ENCODE measurements around the gene HMGCR. TPM values are rescaled to one million over a fixed set of nuclear protein-coding genes. Genes with fewer than 3 reads are reported as not detected.
"Not testable (repeated sequence)": the region's sequence is repeated elsewhere in the genome, so short reads cannot be mapped to it uniquely, and the experiment has no call there.

The HMGCR gene
- total RNA-seq: 54.9 and 90.5 TPM in 2 replicates

DNA sequence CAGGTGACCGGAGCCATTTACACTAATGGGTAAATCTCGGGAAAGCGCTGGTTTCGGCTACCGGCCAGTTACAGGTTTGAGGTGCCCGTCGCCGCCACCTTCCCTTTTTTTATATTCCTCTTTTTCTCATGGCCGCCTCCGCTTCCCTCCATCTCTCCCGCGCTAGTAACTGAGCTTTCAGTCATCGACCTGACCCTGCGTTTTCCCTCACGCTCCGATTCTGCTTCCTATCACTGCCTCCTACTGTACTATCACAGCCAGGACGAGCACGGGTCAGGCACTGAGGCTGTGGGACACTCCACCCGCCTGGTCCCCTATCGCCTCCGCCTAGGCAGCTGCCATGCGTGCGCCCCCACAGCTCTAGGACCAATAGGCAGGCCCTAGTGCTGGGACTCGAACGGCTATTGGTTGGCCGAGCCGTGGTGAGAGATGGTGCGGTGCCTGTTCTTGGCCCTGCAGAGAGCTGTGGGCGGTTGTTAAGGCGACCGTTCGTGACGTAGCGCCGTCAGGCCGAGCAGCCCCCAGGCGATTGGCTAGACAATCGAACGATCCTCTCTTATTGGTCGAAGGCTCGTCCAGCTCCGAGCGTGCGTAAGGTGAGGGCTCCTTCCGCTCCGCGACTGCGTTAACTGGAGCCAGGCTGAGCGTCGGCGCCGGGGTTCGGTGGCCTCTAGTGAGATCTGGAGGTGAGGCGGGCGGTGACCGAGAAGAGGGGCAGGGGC, at the start of gene HMGCR:
HMGCR (plus strand) TSS at position 606 of the 722 bp plus-strand sequence. CDS start 5,386 bp downstream, outside the sequence.
- peak; percentile 100 for DNase-seq (ENCODE audit: low read depth in 2 of 2)

DNA sequence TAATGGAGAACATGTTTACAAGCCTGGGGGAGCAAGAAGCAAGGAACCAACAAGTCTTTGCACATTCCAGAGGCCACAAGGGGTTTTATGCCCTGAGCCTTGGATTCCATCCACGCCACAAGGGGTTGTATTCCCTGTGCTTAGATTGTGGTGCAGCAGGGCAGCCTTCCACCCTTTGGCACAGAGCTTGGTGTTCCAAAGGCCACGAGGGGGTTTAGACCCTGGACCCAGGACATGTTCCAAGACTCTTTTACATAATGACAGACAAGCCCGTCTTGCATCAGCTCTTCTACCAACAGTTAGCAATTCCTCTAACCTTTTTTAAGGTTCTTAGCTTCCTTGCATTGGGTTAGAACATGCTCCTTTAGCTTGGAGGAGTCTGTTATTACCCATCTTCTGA, 45.2 kb upstream of the HMGCR start:
- not testable (repeated sequence) for DNase-seq (ENCODE audit: low read depth in 2 of 2)

DNA sequence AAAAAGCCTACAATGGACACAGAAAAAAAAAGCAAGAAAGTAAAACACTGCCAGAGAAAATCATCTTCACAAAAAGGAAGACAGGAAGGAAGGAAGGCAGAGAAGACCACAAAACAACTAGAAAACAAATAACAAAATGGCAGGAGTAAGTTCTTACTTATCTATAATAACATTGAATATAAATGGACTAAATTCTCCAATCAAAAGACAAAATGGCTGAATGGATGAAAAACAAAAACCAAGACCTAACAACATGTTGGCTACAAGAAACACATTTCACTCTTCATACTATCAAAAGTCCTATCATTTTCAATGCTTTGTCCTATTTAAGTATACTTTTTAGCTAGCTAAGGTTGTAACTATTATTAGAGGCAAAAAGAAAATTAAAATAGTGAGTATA, 36.9 kb upstream of the HMGCR start:
- no peak for DNase-seq (ENCODE audit: low read depth in 2 of 2)

DNA sequence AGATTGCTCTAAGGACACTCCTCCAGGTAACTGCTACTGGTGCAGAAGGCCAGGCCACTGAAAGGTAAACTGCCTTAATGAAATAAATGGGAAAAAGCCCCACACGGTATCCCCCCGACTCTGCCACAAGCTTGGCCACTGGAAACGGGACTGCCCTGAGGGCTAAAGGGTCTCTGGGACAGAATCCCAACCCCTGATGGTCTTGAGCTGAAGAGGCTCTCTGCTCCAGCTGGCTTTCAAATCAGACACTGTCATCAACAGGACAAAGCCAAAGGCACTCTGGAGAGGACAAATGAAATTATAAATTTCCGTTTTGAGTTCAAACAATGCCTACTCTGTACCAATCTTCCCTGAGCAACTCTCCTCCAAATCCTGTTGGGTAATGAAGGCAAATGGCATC, 33.6 kb upstream of the HMGCR start:
- no peak for DNase-seq (ENCODE audit: low read depth in 2 of 2)

DNA sequence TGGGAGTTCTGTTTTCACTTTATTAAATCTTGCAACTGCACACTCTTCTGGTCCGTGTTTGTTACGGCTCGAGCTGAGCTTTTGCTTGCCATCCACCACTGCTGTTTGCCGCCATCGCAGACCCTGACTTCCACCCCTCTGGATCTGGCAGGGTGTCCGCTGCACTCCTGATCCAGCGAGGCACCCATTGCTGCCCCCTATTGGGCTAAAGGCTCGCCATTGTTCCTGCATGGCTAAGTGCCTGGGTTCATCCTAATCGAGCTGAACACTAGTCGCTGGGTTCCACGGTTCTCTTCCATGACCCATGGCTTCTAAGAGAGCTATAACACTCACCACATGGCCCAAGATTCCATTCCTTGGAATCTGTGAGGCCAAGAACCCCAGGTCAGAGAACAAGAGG, 32.5 kb upstream of the HMGCR start:
- DNase-seq (ENCODE audit: low read depth in 2 of 2): not testable (repeated sequence)

DNA sequence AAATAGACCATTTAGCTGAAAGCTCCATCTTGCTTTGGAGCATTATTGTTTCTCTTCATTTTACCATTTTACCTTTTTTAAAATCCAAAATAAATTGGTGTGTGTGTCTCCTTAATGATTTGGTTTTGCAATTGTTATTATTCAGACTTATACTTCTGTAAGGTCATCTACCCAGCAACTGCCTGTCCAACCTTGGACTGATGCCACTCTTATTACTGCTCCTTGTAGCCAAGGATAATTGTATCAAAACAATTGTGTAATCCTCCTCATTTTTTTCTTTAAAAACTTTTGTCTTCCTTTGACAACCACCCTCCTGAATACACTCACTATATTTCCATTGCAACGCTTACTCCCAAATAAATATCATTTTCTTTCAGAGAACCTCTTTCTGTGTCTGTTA, 30.3 kb upstream of the HMGCR start:
- DNase-seq (ENCODE audit: low read depth in 2 of 2): no peak

DNA sequence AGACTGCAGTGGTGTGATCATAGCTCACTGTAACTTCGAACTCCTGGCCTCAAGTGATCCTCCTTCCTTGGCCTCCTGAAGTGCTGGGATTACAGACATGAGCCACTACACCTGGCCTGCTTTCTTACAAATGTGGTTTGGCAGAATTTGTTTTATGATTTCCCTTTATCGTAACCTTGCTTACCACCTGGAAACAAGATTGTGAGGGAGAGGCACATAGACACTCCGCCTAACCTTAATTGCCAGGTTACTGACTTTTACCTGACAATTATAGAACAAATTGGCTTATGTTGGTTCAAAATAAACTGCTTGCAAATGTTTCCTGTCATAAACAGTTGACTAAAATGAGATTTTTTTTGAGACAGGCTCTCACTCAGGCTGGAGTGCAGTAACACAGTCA, 26.8 kb upstream of the HMGCR start:
- DNase-seq (ENCODE audit: low read depth in 2 of 2): no peak

DNA sequence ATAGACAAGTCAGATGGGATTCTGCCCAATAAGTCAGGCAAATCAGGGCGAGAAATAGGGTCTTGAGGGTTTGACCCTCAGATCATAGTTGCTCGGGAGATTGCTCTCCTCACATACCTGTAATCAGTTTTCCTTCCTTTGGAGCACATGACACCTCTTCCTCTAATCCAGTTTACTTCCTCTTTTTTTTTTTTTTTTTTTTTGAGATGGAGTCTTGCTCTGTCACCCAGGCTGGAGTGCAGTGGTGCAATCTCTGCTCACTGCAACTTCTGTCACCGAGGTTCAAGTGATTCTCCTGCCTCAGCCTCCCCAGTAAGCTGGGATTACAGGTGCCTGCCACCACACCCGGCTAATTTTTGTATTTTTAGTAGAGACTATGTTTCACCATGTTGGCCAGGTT, 17.9 kb upstream of the HMGCR start:
- not testable (repeated sequence) for DNase-seq (ENCODE audit: low read depth in 2 of 2)

DNA sequence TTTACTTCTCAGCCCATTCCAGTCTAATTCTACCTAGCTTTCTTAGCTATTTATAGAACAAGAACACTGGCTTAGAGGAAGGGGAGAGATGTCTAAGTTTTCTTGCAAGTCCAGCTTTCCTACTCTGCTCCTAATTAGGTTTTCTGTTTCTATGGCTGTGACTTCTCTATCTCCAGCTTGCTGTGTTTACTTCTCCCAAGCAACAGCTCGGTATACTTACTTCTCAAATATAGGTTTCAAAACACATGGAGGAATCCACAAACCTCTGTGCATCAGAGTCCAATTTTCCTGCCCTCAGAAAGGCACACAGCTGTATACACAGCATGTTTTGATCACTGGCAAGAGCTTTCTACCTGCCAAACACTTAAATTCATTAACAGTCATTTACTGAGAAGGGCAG, 17.4 kb upstream of the HMGCR start:
- no peak for DNase-seq (ENCODE audit: low read depth in 2 of 2)

DNA sequence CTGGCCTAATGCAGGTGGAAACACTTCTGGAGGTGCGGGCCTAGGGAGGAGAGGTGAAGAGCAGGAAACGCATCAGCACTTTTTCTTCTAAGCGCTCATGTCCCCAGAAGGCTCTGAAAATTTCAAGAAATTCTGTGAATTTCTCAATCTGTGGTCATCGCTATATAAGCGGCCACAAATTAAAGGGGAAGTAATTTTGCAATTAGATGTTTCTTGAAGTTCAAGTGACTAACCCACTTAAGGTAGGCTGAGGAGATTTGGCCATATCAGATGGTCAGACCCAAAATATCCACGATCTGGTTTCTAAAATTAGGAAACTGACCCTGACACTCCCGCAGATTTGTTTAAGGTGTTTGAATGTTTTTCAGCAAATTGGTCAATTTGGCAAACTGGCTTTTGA, 16.6 kb upstream of the HMGCR start:
- no peak for DNase-seq (ENCODE audit: low read depth in 2 of 2)

DNA sequence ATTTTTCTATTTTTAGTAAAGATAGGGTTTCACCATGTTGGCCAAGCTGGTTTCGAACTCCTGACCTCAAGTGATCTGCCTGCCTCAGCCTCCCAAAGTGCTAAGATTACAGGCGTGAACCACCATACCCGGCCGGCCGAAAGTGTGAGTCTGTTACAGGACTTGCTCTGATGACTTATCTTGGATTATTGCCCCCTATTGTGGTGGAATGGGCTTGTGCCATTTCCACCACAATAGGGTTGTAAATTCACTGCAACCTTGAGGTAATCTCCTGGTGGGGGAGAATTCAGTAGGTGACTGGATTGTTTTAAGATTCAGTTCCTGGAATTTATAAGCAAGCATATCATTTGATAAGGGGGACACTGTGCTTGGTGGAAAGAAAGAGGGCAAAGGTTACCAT, 15.0 kb upstream of the HMGCR start:
- DNase-seq (ENCODE audit: low read depth in 2 of 2): no peak

DNA sequence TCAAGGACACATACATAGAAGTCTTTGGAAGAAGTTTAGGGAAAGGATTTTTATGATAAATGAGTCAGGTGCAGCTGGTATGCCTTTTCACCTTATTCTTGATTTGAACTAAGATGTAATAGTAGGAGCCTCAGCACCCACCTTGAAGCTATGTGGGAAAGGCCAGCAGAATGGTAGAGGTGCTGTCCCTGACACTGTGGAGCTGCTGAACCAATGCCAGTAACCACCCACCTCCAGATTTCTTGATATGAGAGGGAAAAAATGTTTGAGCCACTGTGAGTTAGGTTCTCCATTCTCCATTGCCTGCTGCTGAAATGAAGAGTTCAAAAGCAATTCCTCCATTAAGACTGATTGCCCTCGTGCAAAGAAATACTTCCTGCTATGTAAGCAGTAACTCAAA, 12.2 kb upstream of the HMGCR start:
- DNase-seq (ENCODE audit: low read depth in 2 of 2): no peak

DNA sequence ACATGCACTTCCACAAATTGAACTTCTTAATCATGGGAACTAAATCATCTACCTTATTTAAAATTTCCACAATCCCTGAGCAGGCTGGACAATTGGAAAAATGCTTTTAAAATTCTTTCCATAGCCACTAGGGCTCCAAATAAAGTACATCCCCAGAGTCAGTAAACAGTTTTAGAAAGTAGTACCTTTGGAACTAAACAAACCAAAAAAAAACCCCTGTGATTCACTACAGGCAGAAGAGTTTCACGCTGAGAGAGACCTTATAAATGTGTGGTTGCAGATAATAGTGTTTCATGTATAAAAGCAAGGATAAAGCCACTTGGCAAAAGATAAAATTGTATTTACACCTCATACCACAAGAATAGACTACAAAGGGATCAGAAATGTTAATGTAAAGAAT, 11.8 kb upstream of the HMGCR start:
- no peak for DNase-seq (ENCODE audit: low read depth in 2 of 2)

DNA sequence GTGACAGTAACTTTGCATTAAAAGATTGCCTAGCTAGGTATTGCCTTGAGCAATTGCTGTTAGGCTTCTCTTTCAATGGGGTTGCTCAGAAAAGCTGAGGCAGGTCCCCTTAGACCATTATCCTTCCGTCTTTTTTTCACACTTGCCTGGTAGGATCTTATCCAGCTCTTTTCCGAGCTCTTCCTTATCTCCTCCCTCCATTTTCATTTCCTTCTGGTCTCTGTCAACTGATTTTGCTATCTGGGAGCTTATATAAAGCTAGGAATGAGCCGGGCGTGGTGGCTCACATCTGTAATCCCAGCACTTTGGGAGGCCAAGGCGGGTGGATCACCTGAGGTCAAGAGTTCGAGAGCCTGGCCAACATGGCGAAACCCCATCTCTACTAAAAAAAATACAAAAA, 6.6 kb upstream of the HMGCR start:
- DNase-seq (ENCODE audit: low read depth in 2 of 2): no peak

DNA sequence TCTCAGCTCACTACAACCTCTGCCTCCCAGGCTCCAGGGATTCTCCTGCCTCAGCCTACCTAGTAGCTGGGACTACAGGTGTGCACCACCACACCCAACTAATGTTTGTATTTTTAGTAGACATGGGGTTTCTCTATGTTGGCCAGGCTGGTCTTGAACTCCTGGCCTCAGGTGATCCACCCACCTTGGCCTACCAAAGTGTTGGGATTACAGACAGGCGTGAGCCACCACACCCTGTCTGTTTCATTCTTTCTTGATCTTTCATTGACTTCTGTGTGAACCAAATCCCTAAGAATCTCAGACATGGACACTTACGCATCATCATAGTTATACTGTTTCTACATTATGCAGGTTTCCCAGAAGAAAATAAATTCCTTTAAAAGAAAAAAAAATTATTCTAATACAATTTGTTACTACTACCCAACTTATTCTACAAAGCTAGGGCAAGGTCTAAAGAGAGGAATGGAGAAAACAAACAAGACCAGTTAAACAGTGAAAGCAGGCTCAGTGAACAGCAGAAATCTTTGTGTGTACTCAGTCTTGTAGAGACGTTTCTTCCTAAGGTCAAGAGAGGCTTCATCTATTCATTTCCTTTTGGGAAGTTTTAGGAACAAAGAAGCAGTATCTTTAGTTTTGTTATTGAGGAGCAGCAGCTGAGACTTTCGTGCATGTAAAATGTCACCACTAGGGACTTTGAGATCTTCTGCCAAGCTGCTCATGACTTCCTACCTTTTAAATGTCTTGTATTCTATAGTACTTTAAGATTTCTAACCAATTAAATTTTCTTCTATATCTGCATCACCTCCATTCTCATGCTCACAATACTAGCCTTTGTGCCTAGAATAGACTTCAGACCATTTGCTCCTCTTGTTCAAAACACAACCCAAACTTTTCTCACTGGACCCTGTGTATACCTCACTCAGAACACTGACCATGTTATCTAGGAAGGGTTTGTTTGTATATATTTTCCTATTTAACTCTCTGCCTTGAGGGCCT, 5.6 kb upstream of the HMGCR start:
- no peak for DNase-seq (ENCODE audit: low read depth in 2 of 2)

DNA sequence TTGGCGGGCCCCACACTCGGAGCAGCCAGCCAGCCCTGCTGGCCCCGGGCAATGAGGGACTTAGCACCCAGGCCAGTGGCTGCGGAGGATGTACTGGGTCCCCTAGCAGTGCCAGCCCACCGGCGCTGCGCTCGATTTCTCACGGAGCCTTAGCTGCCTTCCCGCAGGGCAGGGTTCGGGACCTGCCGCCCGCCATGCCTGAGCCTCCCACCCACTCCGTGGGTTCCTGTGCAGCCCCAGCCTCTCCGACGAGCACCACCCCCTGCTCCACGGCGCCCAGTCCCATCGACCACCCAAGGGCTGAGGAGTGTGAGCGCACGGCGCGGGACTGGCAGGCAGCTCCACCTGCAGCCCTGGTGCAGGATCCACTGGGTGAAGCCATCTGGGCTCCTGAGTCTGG, 3.3 kb upstream of the HMGCR start:
- DNase-seq (ENCODE audit: low read depth in 2 of 2): not testable (repeated sequence)

DNA sequence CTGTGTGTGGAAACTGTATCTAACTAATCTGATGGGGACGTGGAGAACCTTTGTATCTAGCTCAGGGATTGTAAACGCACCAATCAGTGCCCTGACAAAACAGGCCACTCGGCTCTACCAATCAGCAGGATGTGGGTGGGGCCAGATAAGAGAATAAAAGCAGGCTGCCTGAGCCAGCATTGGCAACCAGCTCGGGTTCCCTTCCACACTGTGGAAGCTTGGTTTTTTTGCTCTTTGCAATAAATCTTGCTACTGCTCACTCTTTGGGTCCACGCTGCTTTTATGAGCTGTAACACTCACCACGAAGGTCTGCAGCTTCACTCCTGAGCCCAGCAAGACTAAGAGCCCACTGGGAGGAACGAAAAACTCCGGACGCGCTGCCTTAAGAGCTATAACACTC, 2.6 kb upstream of the HMGCR start:
- not testable (repeated sequence) for DNase-seq (ENCODE audit: low read depth in 2 of 2)

DNA sequence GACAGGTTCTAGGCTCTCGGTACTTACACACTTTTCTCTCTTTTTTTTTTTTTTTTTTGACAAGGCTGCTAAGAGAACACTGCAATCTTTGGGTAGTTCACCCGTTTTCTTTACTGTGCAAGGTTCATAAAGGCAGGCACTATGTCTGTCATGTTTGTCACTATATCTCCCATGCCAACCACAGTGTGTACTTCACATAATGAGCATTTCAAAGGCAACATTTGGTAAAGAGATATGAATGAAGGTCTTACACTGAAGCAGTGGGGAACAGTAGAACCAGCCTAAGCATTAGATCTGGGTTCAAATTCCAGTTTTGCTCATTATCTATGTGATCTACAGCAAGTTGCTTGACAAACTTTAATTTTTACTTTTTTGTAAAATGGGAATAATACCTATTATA, 1.5 kb upstream of the HMGCR start:
- DNase-seq (ENCODE audit: low read depth in 2 of 2): no peak

DNA sequence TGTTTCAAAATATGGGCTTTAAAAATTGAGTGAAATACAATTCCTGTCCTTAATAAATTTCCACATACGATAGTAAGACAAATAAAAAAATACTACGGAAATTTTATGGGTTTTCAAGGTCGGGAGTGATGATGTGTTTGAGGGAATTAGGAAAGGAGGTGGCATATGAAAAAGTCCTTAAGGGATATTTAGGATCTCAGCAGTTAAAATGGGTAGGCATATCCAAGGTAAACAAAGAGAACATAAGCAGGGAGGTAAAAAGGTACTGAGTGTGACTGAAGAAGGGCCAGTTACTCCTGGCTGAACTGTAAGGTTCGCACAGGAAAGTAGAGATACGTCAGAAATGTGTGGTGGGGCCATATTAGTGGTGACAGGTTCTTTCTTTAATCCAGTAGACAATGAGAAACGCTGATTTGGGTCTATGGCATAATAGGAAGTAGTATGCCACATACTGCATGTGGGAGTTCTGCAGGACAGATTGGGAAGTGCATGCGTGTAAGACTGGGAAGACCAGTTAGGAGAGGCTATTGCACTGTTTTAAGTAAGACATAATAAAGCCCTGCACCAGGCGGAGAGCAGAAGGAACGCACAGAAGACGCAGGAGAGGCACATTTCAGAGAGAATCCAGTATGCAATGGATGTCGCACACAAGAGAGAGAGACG, 937 bp upstream of the HMGCR start:
- peak; percentile 74 to 78 for DNase-seq (ENCODE audit: low read depth in 2 of 2)

DNA sequence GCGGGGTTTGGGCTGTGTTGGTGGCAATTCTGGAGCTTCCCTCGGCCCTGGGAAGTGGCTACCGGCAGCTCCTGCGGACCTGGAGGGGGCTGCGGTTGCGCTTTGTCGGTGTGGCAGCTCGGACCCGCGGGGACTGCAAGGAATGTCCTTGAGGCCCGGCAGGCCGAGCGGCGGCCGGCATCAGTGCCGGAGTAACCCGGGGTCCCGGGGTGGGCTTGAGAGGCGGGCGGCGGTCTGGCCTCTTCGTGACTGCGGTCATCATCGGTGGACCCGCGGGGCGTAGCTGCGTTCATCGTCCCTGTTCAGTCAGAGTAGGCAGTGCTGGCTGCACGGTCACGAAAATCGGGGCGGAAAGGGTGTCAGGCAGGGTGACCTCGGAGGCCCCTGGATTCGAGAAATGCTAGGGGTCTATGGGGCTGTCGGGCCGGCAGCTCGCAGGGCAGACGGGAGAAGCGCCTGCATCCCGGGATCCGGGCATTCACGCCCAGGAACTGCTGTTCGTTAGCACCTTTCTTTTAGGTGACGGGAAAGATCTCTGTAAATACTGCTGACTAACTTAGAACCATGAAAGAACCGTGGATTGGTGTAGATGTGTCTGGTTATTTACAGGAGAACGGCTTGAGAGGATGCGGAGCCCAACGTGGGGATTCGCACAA, 474 bp downstream of the HMGCR start:
- no peak for DNase-seq (ENCODE audit: low read depth in 2 of 2)

DNA sequence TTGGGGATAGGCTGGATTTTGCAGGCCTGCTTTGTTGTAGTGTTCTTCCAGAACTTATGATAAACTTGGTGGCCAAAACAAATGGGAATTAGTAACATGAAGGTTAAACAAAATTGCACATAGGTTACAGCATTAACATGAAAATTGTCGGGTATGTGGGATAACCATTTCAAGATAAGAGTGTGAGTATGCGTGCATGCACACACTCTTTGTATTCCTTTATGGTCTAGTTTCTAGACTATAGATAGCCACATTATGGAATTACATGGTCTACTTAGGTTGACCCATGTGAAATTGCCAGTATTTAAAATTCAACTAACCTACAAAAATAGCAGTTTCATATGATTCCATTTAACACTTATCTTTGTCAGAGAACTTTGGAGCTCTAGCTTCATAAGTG, 1.4 kb downstream of the HMGCR start:
- DNase-seq (ENCODE audit: low read depth in 2 of 2): no peak
